AG04449 (cell line): ENCODE results near the gene PRKCZ.

Source experiments
- CTCF ChIA-PET: fragments of 350-600 bp; formaldehyde crosslinking; extraction: SDS; loops from one replicate; lab custom pipeline; 2021; ENCODE audit warnings: antibody characterized with exemption; lab: Yijun Ruan, JAX
- POLR2A ChIA-PET: fragments of 400-600, 350-600 bp; formaldehyde crosslinking; extraction: SDS; loops from one replicate; lab custom pipeline; 2020; ENCODE audit warnings: antibody characterized with exemption, inconsistent platforms; lab: Yijun Ruan, JAX
- DNase-seq: peaks from one replicate; pipeline ENCODE4 v3.0.0-alpha.2; 2010; ENCODE audit warnings: low read depth, low spot score
- H3K4me3 ChIP-seq: 2 replicates; pipeline ENCODE4 v1.5.1; 2011; ENCODE audit warnings: low read depth, mild to moderate bottlenecking, control low read depth, low read length
- CTCF ChIP-seq: IDR thresholded peaks from one replicate; pipeline ENCODE4 v1.5.1; 2011; ENCODE audit warnings: mild to moderate bottlenecking, moderate library complexity, low read length, control low read depth, inconsistent platforms; ENCODE audit not compliant: insufficient read depth; ENCODE audit errors: missing control alignments

Gene PRKCZ

GRCh38 chr1:2033165-2033564 is 17.0 kb upstream of the PRKCZ start:
- H3K4me3 ChIP-seq: no peak overlapping the region
- POLR2A ChIA-PET: no interaction called here
- CTCF ChIA-PET: interaction anchor here (1.2 to 4.6 kb wide), 2 partner anchors 11 to 13 kb away, joined by 4 to 22 read pairs; no protein-coding TSS in a partner anchor
- no peak for TF ChIP-seq CTCF
- DNase-seq: no peak

DNA sequence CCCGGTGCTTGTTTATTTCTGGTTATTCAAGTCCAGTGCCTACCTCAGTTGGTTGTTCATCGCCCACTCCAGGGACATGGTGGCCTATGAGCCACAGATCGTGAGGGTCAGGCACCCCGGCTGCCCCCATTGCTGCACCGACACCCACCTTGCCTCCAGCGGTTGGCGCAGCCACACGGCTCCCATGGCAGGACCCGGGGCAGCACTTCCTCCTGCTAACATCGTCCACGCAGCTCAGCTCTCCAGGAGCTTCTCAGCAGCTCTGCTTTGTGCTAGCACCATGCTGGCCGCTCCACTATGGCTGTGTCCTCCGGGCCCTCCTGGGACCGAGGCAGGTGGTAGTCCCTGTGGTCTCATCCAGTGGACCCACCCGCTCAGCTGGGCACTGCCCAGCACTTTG is 13.9 kb upstream of the PRKCZ start:
- ChIA-PET POLR2A (no interaction called here), CTCF (interaction anchor here (4.6 kb wide), 1 partner anchor 8 kb away, joined by 22 read pairs; no protein-coding TSS in a partner anchor)
- DNase-seq: no peak
- TF ChIP-seq CTCF: no peak
- no peak overlapping the region for H3K4me3 ChIP-seq

DNA sequence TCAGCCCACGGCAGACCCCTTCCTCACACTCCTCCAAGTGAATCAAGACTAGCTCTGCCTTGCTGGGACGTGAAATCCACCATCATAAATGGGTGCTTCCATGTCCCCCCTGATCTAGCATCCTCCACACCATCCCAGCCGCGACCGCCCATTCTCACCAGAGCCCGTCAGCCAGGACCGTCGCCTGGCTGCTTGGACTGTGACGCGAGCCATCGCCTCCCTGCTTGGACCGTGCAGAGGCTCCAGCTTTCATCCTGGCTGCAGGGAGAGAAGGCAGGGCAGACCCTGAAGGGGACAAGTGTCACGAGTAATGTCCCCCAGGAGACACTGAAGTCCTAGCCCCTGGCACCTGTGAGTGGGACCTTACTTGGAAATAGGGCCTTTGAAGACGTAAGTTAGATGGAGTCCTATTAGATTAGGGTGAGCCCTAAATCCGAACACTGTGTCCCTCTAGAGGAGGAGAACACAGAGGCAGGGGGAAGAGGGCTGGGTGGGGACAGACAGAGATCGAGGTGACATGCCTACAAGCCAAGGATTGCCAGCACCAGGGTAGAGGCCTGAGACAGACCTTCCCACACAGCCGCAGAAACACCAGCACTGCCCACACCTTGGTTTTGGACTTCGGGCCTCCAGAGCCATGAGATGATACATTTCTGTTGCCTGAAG is 12.8 kb upstream of the PRKCZ start:
- no peak for DNase-seq
- TF ChIP-seq CTCF: no peak
- POLR2A ChIA-PET: no interaction called here
- H3K4me3 ChIP-seq: no peak overlapping the region
- CTCF ChIA-PET: interaction anchor here (1.3 kb wide), 1 partner anchor 9 kb away, joined by 4 read pairs; no protein-coding TSS in a partner anchor

GRCh38 chr1:2038229-2038628 is 12.0 kb upstream of the PRKCZ start:
- no peak for TF ChIP-seq CTCF
- DNase-seq: no peak
- H3K4me3 ChIP-seq: no peak overlapping the region
- POLR2A ChIA-PET: no interaction called here
- CTCF ChIA-PET: interaction anchor here (0.7 kb wide), 1 partner anchor 10 kb away, joined by 3 read pairs; no protein-coding TSS in a partner anchor

GRCh38 chr1:2039251-2039650 is 11.0 kb upstream of the PRKCZ start:
- no peak for TF ChIP-seq CTCF
- no peak for DNase-seq
- ChIA-PET POLR2A (no interaction called here), CTCF (interaction anchor here (1.1 to 1.3 kb wide), 3 partner anchors 9 to 96 kb away, joined by 3 to 5 read pairs (median 4); no protein-coding TSS in a partner anchor)
- H3K4me3 ChIP-seq: no peak overlapping the region

- DNase-seq: no peak
- H3K4me3 ChIP-seq: no peak overlapping the region
- TF ChIP-seq CTCF: no peak
- CTCF ChIA-PET: interaction anchor here (1.1 kb wide), 1 partner anchor 140 kb away, joined by 3 read pairs; no protein-coding TSS in a partner anchor
- POLR2A ChIA-PET: no interaction called here
These were observed 8.9 kb upstream of the PRKCZ start for GRCh38 chr1:2041305-2041704.
